HepG2 (cell line): ENCODE results near the gene PANK3. TPM values are rescaled to one million over a fixed set of nuclear protein-coding genes. Genes with fewer than 3 reads are reported as not detected.

ENCODE experiments used
- AHDC1 ChIP-seq: sonication (generic); formaldehyde crosslinking; IDR thresholded peaks from 2 replicates; pipeline ENCODE4 v1.5.1; 2020; ENCODE audit warnings: mild to moderate bottlenecking, missing genetic modification reagents, borderline replicate concordance
- ATM ChIP-seq: fragments of 450-650 bp; IDR thresholded peaks from 2 replicates; pipeline ENCODE4 v1.7.1; 2017; ENCODE audit warnings: mild to moderate bottlenecking, borderline replicate concordance
- FOXP4 ChIP-seq: sonication (generic); formaldehyde crosslinking; IDR thresholded peaks from 2 replicates; pipeline ENCODE4 v1.4.0; 2020; ENCODE audit warnings: missing genetic modification reagents
- HDAC2 ChIP-seq: sonication (generic); formaldehyde crosslinking; IDR thresholded peaks from 2 replicates; pipeline ENCODE4 v1.4.0; 2020; ENCODE audit warnings: missing genetic modification reagents
- HMGXB3 ChIP-seq: sonication (generic); formaldehyde crosslinking; IDR thresholded peaks from 2 replicates; pipeline ENCODE4 v1.4.0; 2020; ENCODE audit warnings: missing genetic modification reagents, borderline replicate concordance
- JUN ChIP-seq: sonication (generic); formaldehyde crosslinking; IDR thresholded peaks from 2 replicates; pipeline ENCODE4 v1.4.0; 2020; ENCODE audit warnings: mild to moderate bottlenecking, missing genetic modification reagents
- MYPOP ChIP-seq: sonication (generic); formaldehyde crosslinking; IDR thresholded peaks from 2 replicates; pipeline ENCODE4 v1.8.1; 2023; ENCODE audit warnings: mild to moderate bottlenecking, moderate library complexity, missing genetic modification reagents
- NFE2 ChIP-seq: sonication (generic); formaldehyde crosslinking; IDR thresholded peaks from 2 replicates; pipeline ENCODE4 v1.4.0; 2020; ENCODE audit warnings: missing genetic modification reagents
- NR1H2 ChIP-seq: sonication (generic); formaldehyde crosslinking; IDR thresholded peaks from 2 replicates; pipeline ENCODE4 v1.8.1; 2022; ENCODE audit warnings: low read depth, missing genetic modification reagents, borderline replicate concordance
- NR2F6 ChIP-seq, 2 experiments: IDR thresholded peaks; 2 replicates each; pipeline ENCODE4 v1.6.1; 2016; ENCODE audit warnings: antibody characterized with exemption in 1 of 2, mild to moderate bottlenecking in 1 of 2
- POLR2AphosphoS5 ChIP-seq: IDR thresholded peaks from 2 replicates; pipeline ENCODE4 v1.6.1; 2012; ENCODE audit warnings: low read depth, low read length
- RFXANK ChIP-seq: IDR thresholded peaks from 2 replicates; pipeline ENCODE4 v1.6.1; 2016
- TFDP1 ChIP-seq: IDR thresholded peaks from 2 replicates; pipeline ENCODE4 v1.6.1; 2016; ENCODE audit warnings: missing compliant biosample characterization, missing genetic modification reagents, borderline replicate concordance
- XBP1 ChIP-seq: sonication (generic); formaldehyde crosslinking; IDR thresholded peaks from 2 replicates; pipeline ENCODE4 v1.5.0; 2020; ENCODE audit warnings: missing genetic modification reagents
- ZKSCAN1 ChIP-seq: fragments of 150-350 bp; IDR thresholded peaks from 2 replicates; pipeline ENCODE4 v1.6.1; 2014; ENCODE audit warnings: low read length
- ZNF264 ChIP-seq: sonication (generic); formaldehyde crosslinking; IDR thresholded peaks from 2 replicates; pipeline ENCODE4 v1.4.0; 2020; ENCODE audit warnings: missing genetic modification reagents
- ZNF577 ChIP-seq: sonication (generic); formaldehyde crosslinking; IDR thresholded peaks from 2 replicates; pipeline ENCODE4 v1.4.0; 2020; ENCODE audit warnings: mild to moderate bottlenecking, low read depth, missing genetic modification reagents, borderline replicate concordance
- polyA plus RNA-seq, 8 experiments: library from polyadenylated mRNA; depleted of rRNA in 3 of 8; stranded (reverse) in 7 of 8; unstranded in 1 of 8; fragments of >200 nt; fragmentation: Illumina TruSeq in 4 of 8; extraction: Trizol in 4 of 8; gene quantifications; 2 replicates each; pipeline versions ENCODE4 v1.2.1 to v1.2.3, GENCODE V29; 2011 to 2016; ENCODE audit warnings: low read depth in 4 of 8, missing spikeins in 1 of 8, mixed read lengths in 1 of 8; ENCODE audit not compliant: insufficient read depth in 1 of 8
- total RNA-seq, 5 experiments: library from RNA; depleted of rRNA; stranded (reverse); fragments of >200 nt; fragmentation: Illumina TruSeq; extraction: Trizol; gene quantifications; 2 replicates each; pipeline ENCODE4 v1.2.3, GENCODE V29; 2016; ENCODE audit warnings: low read depth in 1 of 5

The PANK3 gene
- total and polyA plus RNA-seq, 2 of the 13 experiments (the other 11 are each of a cell fraction or from before 2014, with no cell fraction given) = 26.9 to 69.5 TPM

- TF ChIP-seq MYPOP (no peak), NFE2 (CRISPR knock-in tag) (no peak), ZKSCAN1 (no peak), POLR2AphosphoS5 (no peak), JUN (CRISPR knock-in tag) (no peak), ATM (no peak), NR2F6 (IDR thresholded peaks at IDR 0.05) (no peak), NR2F6 (CRISPR knock-in tag; IDR thresholded peaks at IDR 0.05) (0 out of 2 replicates have a peak, but pooled peaks have one; percentile 27), HMGXB3 (no peak), NR1H2 (CRISPR knock-in tag) (no peak), RFXANK (CRISPR knock-in tag) (no peak), ZNF577 (no peak), TFDP1 (CRISPR knock-in tag) (no peak), XBP1 (CRISPR knock-in tag) (no peak), FOXP4 (CRISPR knock-in tag) (0 out of 2 replicates have a peak, but pooled peaks have one; percentile 21), HDAC2 (CRISPR knock-in tag) (peak; percentile 48; the same call in 1 of the 2 replicates), ZNF264 (CRISPR knock-in tag) (no peak), AHDC1 (CRISPR knock-in tag) (peak; percentile 43; the same call in 1 of the 2 replicates)
Measured at GRCh38 chr5:168613996-168614395, 34.8 kb upstream of the PANK3 start (continued).
